Stimulated activated CD8-positive, alpha-beta memory T cell treated with anti-CD3 and anti-CD28 coated beads, Interleukin-7, amount 100 ng/mL, for 4 hours (primary cell): ENCODE results near the gene CCDC61.

Experiments used
- DNase-seq, 2 donors: peaks; one replicate each; pipeline ENCODE4 v3.0.0-alpha.2; 2020; ENCODE audit warnings: low read depth in 2 of 2

CCDC61 gene

GRCh38 chr19:45973553-45974338 lies 21.5 kb upstream of the CCDC61 start, which contains the start of gene NOVA2:
TSS of gene NOVA2 (minus strand) at chr19:45973865. CDS start at chr19:45973351, 514 bp downstream.
- DNase-seq = no peak

GRCh38 chr19:45975306-45976070 lies 19.8 kb upstream of the CCDC61 start:
- DNase-seq = no peak

GRCh38 chr19:45976178-45976577 lies 19.1 kb upstream of the CCDC61 start:
- DNase-seq = no peak

GRCh38 chr19:45978156-45978555 lies 17.1 kb upstream of the CCDC61 start:
- DNase-seq = no peak

- DNase-seq = no peak
Observed at GRCh38 chr19:45981350-45981749, 13.9 kb upstream of the CCDC61 start.

GRCh38 chr19:45985321-45985720 lies 9.9 kb upstream of the CCDC61 start:
- DNase-seq = no peak

- no peak for DNase-seq
Observed at GRCh38 chr19:45990113-45990728, 5.0 kb upstream of the CCDC61 start.

- DNase-seq = no peak
Observed at GRCh38 chr19:45994456-45994997, 740 bp upstream of the CCDC61 start.

- no peak for DNase-seq
Observed at GRCh38 chr19:45995715-45996385, 583 bp downstream of the CCDC61 start.

- no peak for DNase-seq
Observed at GRCh38 chr19:45996933-45997332, 1.7 kb downstream of the CCDC61 start.

- no peak for DNase-seq
Observed at GRCh38 chr19:45998834-45999233, 3.6 kb downstream of the CCDC61 start.

- no peak for DNase-seq
Observed at GRCh38 chr19:45999653-46000121, 4.4 kb downstream of the CCDC61 start.

- DNase-seq = peak; percentile 67 to 73
Observed at GRCh38 chr19:46000491-46001246, 5.4 kb downstream of the CCDC61 start.

GRCh38 chr19:46002678-46003275 lies 7.5 kb downstream of the CCDC61 start:
- no peak for DNase-seq

- DNase-seq = no peak
Observed at GRCh38 chr19:46006411-46006810, 11.1 kb downstream of the CCDC61 start.

GRCh38 chr19:46009530-46010510 lies 14.6 kb downstream of the CCDC61 start:
- DNase-seq = peak; percentile 31 to 40

GRCh38 chr19:46014534-46014933 lies 19.3 kb downstream of the CCDC61 start:
- no peak for DNase-seq

- peak; percentile 38 to 60 for DNase-seq
Observed at GRCh38 chr19:46014941-46015686, 19.8 kb downstream of the CCDC61 start.
